MCF 10A (cell line): ENCODE results near the gene AMOTL2. TPM values are rescaled to one million over a fixed set of nuclear protein-coding genes. Genes with fewer than 3 reads are reported as not detected.

ENCODE experiments used
- BruUV-seq: library from RNA; stranded (reverse); fragments of 400-500 nt; replicated peaks from 2 replicates; lab custom pipeline; 2021; lab: Mats Ljungman, UMichigan
- CTCF ChIA-PET: fragments of 300-600 bp; sonication (Branson Sonifier 250); formaldehyde crosslinking; extraction: SDS; loops from one replicate; lab custom pipeline; 2021; ENCODE audit warnings: antibody characterized with exemption, inconsistent platforms; lab: Yijun Ruan, JAX
- POLR2A ChIA-PET: fragments of 300-600, 350-650 bp; sonication (Branson Sonifier 250); formaldehyde crosslinking; extraction: SDS; loops from one replicate; lab custom pipeline; 2020; ENCODE audit warnings: antibody characterized with exemption, inconsistent platforms; lab: Yijun Ruan, JAX
- DNase-seq: peaks from one replicate; pipeline ENCODE4 v3.0.0-alpha.2; 2018; ENCODE audit not compliant: unreplicated experiment
- H3K27ac Mint-ChIP-seq: one replicate; pipeline ENCODE4 v1.8.0; 2022; ENCODE audit warnings: mild to moderate bottlenecking, low read depth, mixed read lengths; ENCODE audit not compliant: unreplicated experiment
- H3K27me3 Mint-ChIP-seq: one replicate; pipeline ENCODE4 v1.8.0; 2022; ENCODE audit warnings: mixed read lengths; ENCODE audit not compliant: insufficient read depth, unreplicated experiment
- H3K36me3 Mint-ChIP-seq: one replicate; pipeline ENCODE4 v1.8.0; 2022; ENCODE audit warnings: mild to moderate bottlenecking, moderate library complexity, mixed read lengths; ENCODE audit not compliant: insufficient read depth, unreplicated experiment
- H3K4me1 Mint-ChIP-seq: one replicate; pipeline ENCODE4 v1.8.0; 2022; ENCODE audit warnings: mixed read lengths; ENCODE audit not compliant: insufficient read depth, unreplicated experiment
- H3K4me3 Mint-ChIP-seq: one replicate; pipeline ENCODE4 v1.8.0; 2022; ENCODE audit warnings: mild to moderate bottlenecking, moderate library complexity, mixed read lengths; ENCODE audit not compliant: unreplicated experiment
- H3K9me3 Mint-ChIP-seq: one replicate; pipeline ENCODE4 v1.8.0; 2022; ENCODE audit warnings: mixed read lengths; ENCODE audit not compliant: unreplicated experiment
- CTCF ChIP-seq: fragments of 200-600 bp; IDR thresholded peaks from one replicate; pipeline ENCODE4 v1.8.0; 2022; ENCODE audit warnings: antibody characterized with exemption, mild to moderate bottlenecking; ENCODE audit not compliant: unreplicated experiment
- intact Hi-C: fragments of 100-400 bp; cut with micrococcal nuclease; formaldehyde crosslinking; loops from 2 replicates; pipeline ENCODE4 v1.14.1; 2022
- total RNA-seq: library from RNA; stranded (reverse); gene quantifications from 2 replicates; pipeline ENCODE4 v1.2.3, GENCODE V29; 2022

Gene AMOTL2
- total RNA-seq, 1 experiment from 2014 or later, result 137 TPM

DNA sequence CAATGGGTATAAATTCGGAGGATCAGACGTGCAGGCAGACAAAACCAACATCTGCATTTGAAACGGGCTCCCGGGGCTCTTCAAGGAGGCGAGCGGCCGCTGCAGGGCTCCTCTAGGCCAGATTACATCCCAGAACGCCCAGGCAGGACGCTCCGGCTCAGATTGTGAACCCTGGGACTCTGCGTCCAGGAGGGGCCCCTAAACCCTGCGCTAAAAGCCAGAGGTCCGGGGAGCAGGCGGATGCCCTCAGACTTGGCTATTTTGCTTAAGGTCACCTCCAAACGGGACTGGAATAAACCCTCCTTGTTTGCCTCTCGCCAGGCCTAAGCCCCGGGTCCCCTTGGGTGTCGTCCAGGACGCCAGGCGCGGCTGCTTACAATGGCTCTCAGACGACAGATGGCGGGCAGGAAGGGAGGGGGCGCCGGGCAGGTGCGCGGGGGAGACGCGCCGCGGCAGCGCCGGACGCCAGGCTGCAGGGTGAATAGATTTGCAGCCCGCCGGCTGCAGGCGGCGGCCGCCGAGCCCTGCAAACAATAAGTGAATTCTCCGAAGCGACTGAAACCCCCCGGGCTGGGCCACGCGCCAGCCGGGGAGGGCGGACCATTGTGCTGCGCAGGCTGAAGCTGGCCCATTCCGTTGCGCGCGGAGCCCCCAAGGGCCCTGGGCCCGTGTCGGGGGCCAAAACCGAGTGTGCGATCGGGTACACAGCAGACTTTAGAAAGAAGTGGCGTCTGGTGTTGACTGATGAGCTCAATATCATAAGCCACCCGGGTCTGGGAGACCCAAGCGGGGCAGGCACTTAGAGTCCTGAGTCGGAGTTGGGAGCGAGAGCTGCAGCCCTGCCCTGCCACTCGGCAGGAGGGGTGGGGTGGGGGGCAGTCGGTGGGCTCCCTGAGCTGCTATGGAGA is 32.3 kb upstream of the AMOTL2 start:
- no peak for DNase-seq
- ChIA-PET POLR2A (no interaction called here), CTCF (interaction anchor here (0.7 kb wide), 1 partner anchor 99 kb away, joined by 3 read pairs; no protein-coding TSS in a partner anchor)
- no TSS peak for BruUV-seq
- Mint-ChIP-seq H3K9me3 (peaks cover 16% of the 10 kb centered on the region), H3K4me1 (no peaks in the 10 kb centered on the region), H3K4me3 (no peak overlapping the region), H3K36me3 (peaks cover 6% of the 10 kb centered on the region), H3K27ac (no peak overlapping the region), H3K27me3 (no peaks in the 10 kb centered on the region)
- intact Hi-C loops, result no loop called here
- TF ChIP-seq CTCF, result no peak

GRCh38 chr3:134404366-134404885 is 30.2 kb upstream of the AMOTL2 start:
- H3K9me3 Mint-ChIP-seq, result peaks cover 31% of the 10 kb centered on the region
- H3K4me1 Mint-ChIP-seq, result no peaks in the 10 kb centered on the region
- no peak for TF ChIP-seq CTCF
- peaks cover under 1% of the 10 kb centered on the region for H3K27me3 Mint-ChIP-seq
- peaks cover 6% of the 10 kb centered on the region for H3K36me3 Mint-ChIP-seq
- H3K4me3 Mint-ChIP-seq, result no peak overlapping the region
- BruUV-seq, result no TSS peak
- CTCF ChIA-PET, result interaction anchor here (1.1 kb wide), 1 partner anchor 9 kb away, joined by 4 read pairs; no protein-coding TSS in a partner anchor
- intact Hi-C loops, result no loop called here
- no peak for DNase-seq
- H3K27ac Mint-ChIP-seq, result no peak overlapping the region
- POLR2A ChIA-PET, result no interaction called here

- H3K9me3 Mint-ChIP-seq, result peaks cover 32% of the 10 kb centered on the region
- CTCF ChIA-PET, result no interaction called here
- H3K27me3 Mint-ChIP-seq, result peaks cover 29% of the 10 kb centered on the region
- no TSS peak for BruUV-seq
- H3K4me3 Mint-ChIP-seq, result no peak overlapping the region
- H3K36me3 Mint-ChIP-seq, result no peaks in the 10 kb centered on the region
- intact Hi-C loops, result no loop called here
- POLR2A ChIA-PET, result interaction anchor here (0.9 kb wide), 1 partner anchor 14 kb away, joined by 3 read pairs; no protein-coding TSS in a partner anchor
- no peak overlapping the region for H3K27ac Mint-ChIP-seq
- no peaks in the 10 kb centered on the region for H3K4me1 Mint-ChIP-seq
- DNase-seq, result no peak
- TF ChIP-seq CTCF, result no peak
These were observed 23.5 kb upstream of the AMOTL2 start for GRCh38 chr3:134397755-134398154.

- Mint-ChIP-seq H3K36me3 (no peaks in the 10 kb centered on the region), H3K9me3 (peaks cover 15% of the 10 kb centered on the region), H3K27ac (no peak overlapping the region), H3K27me3 (peaks cover 29% of the 10 kb centered on the region), H3K4me3 (no peak overlapping the region), H3K4me1 (no peaks in the 10 kb centered on the region)
- TF ChIP-seq CTCF, result no peak
- ChIA-PET CTCF (interaction anchor here (0.6 to 1.6 kb wide), 5 partner anchors 10 to 117 kb away, joined by 3 to 9 read pairs (median 3); no protein-coding TSS in a partner anchor), POLR2A (no interaction called here)
- no peak for DNase-seq
- intact Hi-C loops, result no loop called here
- no TSS peak for BruUV-seq
These were observed 20.9 kb upstream of the AMOTL2 start for GRCh38 chr3:134395103-134395502.
